Measurements from ENCODE around the gene KRT2. TPM values are rescaled to one million over a fixed set of nuclear protein-coding genes. Genes with fewer than 3 reads are reported as not detected.

The KRT2 gene
- polyA plus RNA-seq, 1 experiment, result not detected

- no peak overlapping the region for H3K27ac ChIP-seq (ENCODE audit: low read depth, low read length)
- peaks cover 35% of the 10 kb centered on the region for H3K27me3 ChIP-seq (ENCODE audit: control insufficient read depth, insufficient read depth, low read length)
- no peak overlapping the region for H3K4me3 ChIP-seq (ENCODE audit: low read depth, low read length)
- no peak for TF ChIP-seq CTCF (IDR thresholded peaks at IDR 0.05; ENCODE audit: low read depth, low read length)
- no peak for DNase-seq (ENCODE audit: low read depth, low spot score)
- H3K9me3 ChIP-seq (ENCODE audit: control insufficient read depth, insufficient read depth, low read length), result no peaks in the 10 kb centered on the region; the same call in 1 of the 2 replicates
- ChIA-PET POLR2A (no interaction called here), CTCF (interaction anchor here (0.7 to 1.6 kb wide), 2 partner anchors 216 to 265 kb away, joined by 3 to 5 read pairs; no protein-coding TSS in a partner anchor)
These were observed 45.9 kb downstream of the KRT2 start for GRCh38 chr12:52606096-52606495.

- CTCF ChIA-PET, result interaction anchor here (0.5 to 1.6 kb wide), 2 partner anchors 265 to 459 kb away, joined by 3 to 5 read pairs; no protein-coding TSS in a partner anchor
- H3K27me3 ChIP-seq (ENCODE audit: control insufficient read depth, insufficient read depth, low read length), result peaks cover 35% of the 10 kb centered on the region
These were observed 46.5 kb downstream of the KRT2 start for GRCh38 chr12:52605542-52605941.

GRCh38 chr12:52604859-52605258 is 47.2 kb downstream of the KRT2 start:
- Histone ChIP-seq H3K27me3 (ENCODE audit: control insufficient read depth, insufficient read depth, low read length) (peaks cover 40% of the 10 kb centered on the region), H3K27ac (ENCODE audit: low read depth, low read length) (no peak overlapping the region), H3K4me3 (ENCODE audit: low read depth, low read length) (no peak overlapping the region), H3K9me3 (ENCODE audit: control insufficient read depth, insufficient read depth, low read length) (no peaks in the 10 kb centered on the region; the same call in 1 of the 2 replicates)
- ChIA-PET CTCF (interaction anchor here (0.5 to 1.6 kb wide), 2 partner anchors 266 to 458 kb away, joined by 3 to 5 read pairs; no protein-coding TSS in a partner anchor), POLR2A (no interaction called here)
- DNase-seq (ENCODE audit: low read depth, low spot score), result no peak
- TF ChIP-seq CTCF (IDR thresholded peaks at IDR 0.05; ENCODE audit: low read depth, low read length), result no peak

More at GRCh38 chr12:52605542-52605941, 46.5 kb downstream of the KRT2 start:
- DNase-seq (ENCODE audit: low read depth, low spot score), result no peak
- Histone ChIP-seq H3K4me3 (ENCODE audit: low read depth, low read length) (no peak overlapping the region), H3K27ac (ENCODE audit: low read depth, low read length) (no peak overlapping the region), H3K9me3 (ENCODE audit: control insufficient read depth, insufficient read depth, low read length) (no peaks in the 10 kb centered on the region; the same call in 1 of the 2 replicates)
- POLR2A ChIA-PET, result no interaction called here
- TF ChIP-seq CTCF (IDR thresholded peaks at IDR 0.05; ENCODE audit: low read depth, low read length), result no peak

- H3K27ac ChIP-seq (ENCODE audit: low read depth, low read length), result no peak overlapping the region
- H3K27me3 ChIP-seq (ENCODE audit: control insufficient read depth, insufficient read depth, low read length), result peaks cover 43% of the 10 kb centered on the region
- no peak for DNase-seq (ENCODE audit: low read depth, low spot score)
- ChIA-PET POLR2A (no interaction called here), CTCF (no interaction called here)
- no peak for TF ChIP-seq CTCF (IDR thresholded peaks at IDR 0.05; ENCODE audit: low read depth, low read length)
- no peaks in the 10 kb centered on the region; the same call in 1 of the 2 replicates for H3K9me3 ChIP-seq (ENCODE audit: control insufficient read depth, insufficient read depth, low read length)
- H3K4me3 ChIP-seq (ENCODE audit: low read depth, low read length), result no peak overlapping the region
These were observed 48.7 kb downstream of the KRT2 start for GRCh38 chr12:52603314-52603713.

GRCh38 chr12:52602552-52602951 is 49.5 kb downstream of the KRT2 start:
- peaks cover 42% of the 10 kb centered on the region for H3K27me3 ChIP-seq (ENCODE audit: control insufficient read depth, insufficient read depth, low read length)
- no peak for DNase-seq (ENCODE audit: low read depth, low spot score)
- ChIA-PET CTCF (interaction anchor here (0.6 kb wide), 1 partner anchor 40 kb away, joined by 3 read pairs; no protein-coding TSS in a partner anchor), POLR2A (no interaction called here)
- no peaks in the 10 kb centered on the region; the same call in 1 of the 2 replicates for H3K9me3 ChIP-seq (ENCODE audit: control insufficient read depth, insufficient read depth, low read length)
- H3K27ac ChIP-seq (ENCODE audit: low read depth, low read length), result no peak overlapping the region
- no peak overlapping the region for H3K4me3 ChIP-seq (ENCODE audit: low read depth, low read length)
- no peak for TF ChIP-seq CTCF (IDR thresholded peaks at IDR 0.05; ENCODE audit: low read depth, low read length)
